Stimulated activated CD8-positive, alpha-beta memory T cell treated with anti-CD3 and anti-CD28 coated beads, Interleukin-15, amount 100 ng/mL, for 4 hours (primary cell): ENCODE measurements around the gene MUC20.
"Not testable (repeated sequence)": the region's sequence is repeated elsewhere in the genome, so short reads cannot be mapped to it uniquely, and the experiment has no call there.

Experiments
- DNase-seq, 2 donors: peaks; one replicate each; pipeline ENCODE4 v3.0.0-alpha.2; 2020; ENCODE audit warnings: low read depth in 2 of 2

Gene MUC20

GRCh38 chr3:195693428-195694216 is 27.2 kb upstream of the MUC20 start:
- DNase-seq = no peak

GRCh38 chr3:195694217-195695076 is 26.3 kb upstream of the MUC20 start:
- DNase-seq = not testable (repeated sequence)

- no peak for DNase-seq
These were observed 24.0 kb upstream of the MUC20 start for GRCh38 chr3:195696632-195697278.

GRCh38 chr3:195697582-195698324 is 23.0 kb upstream of the MUC20 start:
- DNase-seq = no peak

GRCh38 chr3:195698325-195698646 is 22.5 kb upstream of the MUC20 start:
- DNase-seq = no peak

GRCh38 chr3:195698647-195699387 is 22.0 kb upstream of the MUC20 start:
- DNase-seq = no peak

GRCh38 chr3:195699388-195699771 is 21.4 kb upstream of the MUC20 start:
- DNase-seq = no peak

- DNase-seq = no peak
These were observed 20.9 kb upstream of the MUC20 start for GRCh38 chr3:195699860-195700259.

GRCh38 chr3:195700319-195700718 is 20.5 kb upstream of the MUC20 start:
- no peak for DNase-seq

- DNase-seq = no peak
These were observed 19.5 kb upstream of the MUC20 start for GRCh38 chr3:195701042-195701915.

- no peak for DNase-seq
These were observed 17.0 kb upstream of the MUC20 start for GRCh38 chr3:195703776-195704175.

- no peak for DNase-seq
These were observed 16.3 kb upstream of the MUC20 start for GRCh38 chr3:195704433-195704999.

GRCh38 chr3:195705081-195705991 is 15.4 kb upstream of the MUC20 start:
- DNase-seq = no peak

GRCh38 chr3:195708061-195708460 is 12.7 kb upstream of the MUC20 start:
- no peak for DNase-seq

GRCh38 chr3:195708626-195709481 is 11.9 kb upstream of the MUC20 start:
- no peak for DNase-seq

- no peak for DNase-seq
These were observed 11.1 kb upstream of the MUC20 start for GRCh38 chr3:195709676-195710085.

- not testable (repeated sequence) for DNase-seq
These were observed 10.5 kb upstream of the MUC20 start for GRCh38 chr3:195710126-195710905.
